ENCODE results near the gene CIAPIN1. TPM values are rescaled to one million over a fixed set of nuclear protein-coding genes. Genes with fewer than 3 reads are reported as not detected.

Gene CIAPIN1
- total RNA-seq, 1 donor from 2014 or later: 43.3 TPM

DNA sequence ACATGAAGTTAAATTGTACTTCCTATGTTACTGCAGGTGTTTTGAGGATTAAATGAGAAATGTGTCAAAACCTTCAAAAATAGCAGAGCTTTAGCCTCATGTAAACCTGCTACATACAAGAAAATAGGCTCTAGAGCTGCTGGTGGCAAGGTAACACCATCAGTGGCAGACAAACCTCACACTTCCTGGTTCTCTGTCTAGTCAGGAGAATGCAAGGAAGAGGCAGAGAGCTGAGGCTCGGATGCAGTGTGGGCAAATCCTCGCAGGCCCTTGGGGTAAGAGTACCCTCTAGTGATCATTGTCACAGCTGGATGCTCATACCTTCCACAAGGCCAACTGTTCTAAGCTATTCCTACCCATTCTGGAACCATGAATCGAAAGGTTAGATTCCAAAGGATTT, 14.2 kb downstream of the CIAPIN1 start:
- Mint-ChIP-seq H3K27me3 (ENCODE audit: low read depth) (no peaks in the 10 kb centered on the region), H3K4me1 (ENCODE audit: low read depth) (peaks cover 4% of the 10 kb centered on the region), H3K36me3 (ENCODE audit: low read depth) (peaks cover 44% of the 10 kb centered on the region), H3K27ac (ENCODE audit: unreplicated experiment) (no peak overlapping the region), H3K4me3 (ENCODE audit: unreplicated experiment) (no peak overlapping the region), H3K9me3 (ENCODE audit: low read depth) (no peaks in the 10 kb centered on the region)
- DNase-seq (ENCODE audit: low spot score): no peak
- TF ChIP-seq, protein P1, sequence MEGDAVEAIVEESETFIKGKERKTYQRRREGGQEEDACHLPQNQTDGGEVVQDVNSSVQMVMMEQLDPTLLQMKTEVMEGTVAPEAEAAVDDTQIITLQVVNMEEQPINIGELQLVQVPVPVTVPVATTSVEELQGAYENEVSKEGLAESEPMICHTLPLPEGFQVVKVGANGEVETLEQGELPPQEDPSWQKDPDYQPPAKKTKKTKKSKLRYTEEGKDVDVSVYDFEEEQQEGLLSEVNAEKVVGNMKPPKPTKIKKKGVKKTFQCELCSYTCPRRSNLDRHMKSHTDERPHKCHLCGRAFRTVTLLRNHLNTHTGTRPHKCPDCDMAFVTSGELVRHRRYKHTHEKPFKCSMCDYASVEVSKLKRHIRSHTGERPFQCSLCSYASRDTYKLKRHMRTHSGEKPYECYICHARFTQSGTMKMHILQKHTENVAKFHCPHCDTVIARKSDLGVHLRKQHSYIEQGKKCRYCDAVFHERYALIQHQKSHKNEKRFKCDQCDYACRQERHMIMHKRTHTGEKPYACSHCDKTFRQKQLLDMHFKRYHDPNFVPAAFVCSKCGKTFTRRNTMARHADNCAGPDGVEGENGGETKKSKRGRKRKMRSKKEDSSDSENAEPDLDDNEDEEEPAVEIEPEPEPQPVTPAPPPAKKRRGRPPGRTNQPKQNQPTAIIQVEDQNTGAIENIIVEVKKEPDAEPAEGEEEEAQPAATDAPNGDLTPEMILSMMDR (IDR thresholded peaks at IDR 0.05): no peak

- TF ChIP-seq, protein P1 (IDR thresholded peaks at IDR 0.05): no peak
- Mint-ChIP-seq H3K36me3 (ENCODE audit: low read depth) (peaks cover 48% of the 10 kb centered on the region), H3K27ac (ENCODE audit: unreplicated experiment) (no peak overlapping the region), H3K27me3 (ENCODE audit: low read depth) (no peaks in the 10 kb centered on the region), H3K4me3 (ENCODE audit: unreplicated experiment) (no peak overlapping the region), H3K9me3 (ENCODE audit: low read depth) (no peaks in the 10 kb centered on the region), H3K4me1 (ENCODE audit: low read depth) (peaks cover 4% of the 10 kb centered on the region)
- DNase-seq (ENCODE audit: low spot score): no peak
These were observed 14.7 kb downstream of the CIAPIN1 start for GRCh38 chr16:57432505-57432904.

DNA sequence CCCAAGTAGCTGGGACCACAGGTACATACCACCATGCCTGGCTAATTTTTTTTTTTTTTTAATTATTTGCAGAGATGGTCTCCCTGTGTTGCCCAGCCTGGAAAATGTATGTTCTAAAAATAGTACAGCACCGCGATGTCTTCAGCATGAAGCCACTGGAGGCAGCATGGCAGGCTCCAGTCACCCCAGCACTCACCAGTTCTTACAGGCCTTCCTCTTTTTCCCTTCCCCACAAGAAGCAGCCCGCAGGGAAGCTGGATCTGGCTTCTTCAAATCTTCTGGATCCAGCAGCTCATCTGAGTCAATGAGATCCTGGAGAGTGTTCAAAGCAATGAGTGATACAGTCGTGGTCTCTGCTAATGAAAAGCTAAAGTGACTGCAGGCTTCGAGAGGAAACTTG, 16.2 kb downstream of the CIAPIN1 start:
- TF ChIP-seq, protein P1 (IDR thresholded peaks at IDR 0.05): no peak
- no peak overlapping the region for H3K4me3 Mint-ChIP-seq (ENCODE audit: unreplicated experiment)
- H3K27ac Mint-ChIP-seq (ENCODE audit: unreplicated experiment): no peak overlapping the region
- no peak for DNase-seq (ENCODE audit: low spot score)
- peaks cover 48% of the 10 kb centered on the region for H3K36me3 Mint-ChIP-seq (ENCODE audit: low read depth)
- H3K27me3 Mint-ChIP-seq (ENCODE audit: low read depth): no peaks in the 10 kb centered on the region
- H3K4me1 Mint-ChIP-seq (ENCODE audit: low read depth): peaks cover 4% of the 10 kb centered on the region
- H3K9me3 Mint-ChIP-seq (ENCODE audit: low read depth): no peaks in the 10 kb centered on the region

GRCh38 chr16:57427824-57428223, 19.4 kb downstream of the CIAPIN1 start:
- Mint-ChIP-seq H3K36me3 (ENCODE audit: low read depth) (peaks cover 33% of the 10 kb centered on the region), H3K27me3 (ENCODE audit: low read depth) (no peaks in the 10 kb centered on the region), H3K27ac (ENCODE audit: unreplicated experiment) (no peak overlapping the region), H3K9me3 (ENCODE audit: low read depth) (no peaks in the 10 kb centered on the region), H3K4me1 (ENCODE audit: low read depth) (peaks cover 4% of the 10 kb centered on the region), H3K4me3 (ENCODE audit: unreplicated experiment) (no peak overlapping the region)
- DNase-seq (ENCODE audit: low spot score): no peak
- TF ChIP-seq, protein P1 (IDR thresholded peaks at IDR 0.05): no peak

DNA sequence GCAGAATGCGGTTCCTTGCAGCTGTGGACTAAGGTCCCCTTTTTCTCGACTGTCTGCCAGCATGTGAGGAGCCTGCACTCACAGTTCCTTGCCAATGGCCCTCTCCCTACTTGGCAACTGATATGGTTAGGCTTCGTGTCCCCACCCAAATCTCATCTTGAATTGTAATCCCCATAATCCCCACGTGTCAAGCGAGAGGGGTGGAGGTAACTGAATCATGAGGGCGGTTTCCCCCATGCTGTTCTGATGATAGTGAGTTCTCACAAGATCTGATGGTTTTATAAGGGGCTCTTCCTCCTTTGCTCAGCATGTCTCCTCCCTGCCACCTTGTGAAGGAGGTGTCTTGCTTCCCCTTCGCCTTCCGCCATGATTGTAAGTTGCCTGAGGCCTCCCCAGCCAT, 19.9 kb downstream of the CIAPIN1 start:
- peaks cover 9% of the 10 kb centered on the region for H3K4me1 Mint-ChIP-seq (ENCODE audit: low read depth)
- H3K4me3 Mint-ChIP-seq (ENCODE audit: unreplicated experiment): no peak overlapping the region
- no peaks in the 10 kb centered on the region for H3K9me3 Mint-ChIP-seq (ENCODE audit: low read depth)
- peaks cover 33% of the 10 kb centered on the region for H3K36me3 Mint-ChIP-seq (ENCODE audit: low read depth)
- TF ChIP-seq, protein P1 (IDR thresholded peaks at IDR 0.05): no peak
- no peaks in the 10 kb centered on the region for H3K27me3 Mint-ChIP-seq (ENCODE audit: low read depth)
- DNase-seq (ENCODE audit: low spot score): no peak
- peak overlapping the region; percentile 61 for H3K27ac Mint-ChIP-seq (ENCODE audit: unreplicated experiment)

All from chondrocyte (in vitro differentiated cells).